Stomach (tissue), 9 donors: ENCODE measurements around the gene GIMAP7. TPM values are rescaled to one million over a fixed set of nuclear protein-coding genes. Genes with fewer than 3 reads are reported as not detected.

Experiments used
- DNase-seq, 2 donors: peaks; one replicate each; pipeline versions ENCODE4 v3.0.0 to v3.0.0-alpha.2; 2013 to 2019
- H3K27ac ChIP-seq, 5 donors: fragments of 200-600 bp in 4 of 5; sonication (generic) in 4 of 5; one replicate each; pipeline ENCODE4 v1.5.1; 2013 to 2019; ENCODE audit warnings: mild to moderate bottlenecking in 1 of 5, moderate library complexity in 1 of 5
- H3K27me3 ChIP-seq, 3 donors: fragments of 200-600 bp; sonication (generic); one replicate each; pipeline ENCODE4 v1.5.1; 2017 to 2019; ENCODE audit warnings: mixed run types in 1 of 3
- H3K36me3 ChIP-seq, 4 donors: fragments of 200-600 bp; sonication (generic); 1 replicate in 3 of 4; 2 replicates in 1 of 4; pipeline ENCODE4 v1.5.1; 2016 to 2019
- H3K4me1 ChIP-seq, 4 donors: fragments of 200-600 bp; sonication (generic); one replicate each; pipeline ENCODE4 v1.5.1; 2016 to 2019
- H3K4me3 ChIP-seq, 4 donors: fragments of 200-600 bp; sonication (generic) in 3 of 4; one replicate each; pipeline ENCODE4 v1.5.1; 2016 to 2019; ENCODE audit warnings: mild to moderate bottlenecking in 1 of 4
- H3K9me3 ChIP-seq, 4 donors: fragments of 200-600 bp; sonication (generic); one replicate each; pipeline ENCODE4 v1.5.1; 2016 to 2019
- CTCF ChIP-seq, 7 experiments: fragments of 450-650 bp in 4 of 7; fragments of 200-600 bp in 3 of 7; sonication (generic) in 3 of 7; IDR thresholded peaks; one replicate each; pipeline ENCODE4 v1.5.1; 2016 to 2019; ENCODE audit warnings: antibody characterized with exemption in 7 of 7, control low read depth in 2 of 7, mild to moderate bottlenecking in 1 of 7
- EP300 ChIP-seq: sonication (generic); formaldehyde crosslinking; IDR thresholded peaks from one replicate; pipeline ENCODE4 v1.6.1; 2017; ENCODE audit warnings: antibody characterized with exemption
- POLR2A ChIP-seq, 4 donors: fragments of 450-650 bp; IDR thresholded peaks; one replicate each; pipeline ENCODE4 v1.6.1; 2016; ENCODE audit warnings: antibody characterized with exemption in 4 of 4, control low read depth in 2 of 4, mild to moderate bottlenecking in 1 of 4, moderate library complexity in 1 of 4
- POLR2AphosphoS5 ChIP-seq, 3 donors: sonication (generic); formaldehyde crosslinking; IDR thresholded peaks; one replicate each; pipeline ENCODE4 v1.6.1; 2016; ENCODE audit warnings: antibody characterized with exemption in 3 of 3
- WGBS, 5 donors: extraction: QIAGEN DNeasy Blood & Tissue Kit in 3 of 5; methylation state at CpG; one replicate each; pipeline versions ENCODE4 v1.1.5 to v1.1.7; 2013 to 2018; 5-methylcytosine and 5-hydroxymethylcytosine counted together
- intact Hi-C: fragments of 100-400 bp; cut with DNase I; formaldehyde crosslinking; loops from one replicate; pipeline ENCODE4 v1.15.1; 2023; ENCODE audit warnings: low total_unique reads
- polyA plus RNA-seq, 3 donors: library from polyadenylated mRNA; stranded (reverse); fragments of 200-250 nt; gene quantifications; one replicate each; pipeline ENCODE4 v1.2.3, GENCODE V29; 2013
- total RNA-seq, 5 donors: library from RNA; depleted of rRNA; stranded (reverse); fragments of >200 nt; gene quantifications; one replicate each; pipeline versions ENCODE4 v1.1.0 to v1.2.3, GENCODE V29; 2014 to 2016
- donor health status: healthy with polysubstance abuse.
- donor health status: Bipolar disorder and iron deficiency.
- donor health status: healthy.

Gene GIMAP7
- total and polyA plus RNA-seq, 8 donors: 1.2 to 15.9 (median 11.7) TPM; not detected in 1

DNA sequence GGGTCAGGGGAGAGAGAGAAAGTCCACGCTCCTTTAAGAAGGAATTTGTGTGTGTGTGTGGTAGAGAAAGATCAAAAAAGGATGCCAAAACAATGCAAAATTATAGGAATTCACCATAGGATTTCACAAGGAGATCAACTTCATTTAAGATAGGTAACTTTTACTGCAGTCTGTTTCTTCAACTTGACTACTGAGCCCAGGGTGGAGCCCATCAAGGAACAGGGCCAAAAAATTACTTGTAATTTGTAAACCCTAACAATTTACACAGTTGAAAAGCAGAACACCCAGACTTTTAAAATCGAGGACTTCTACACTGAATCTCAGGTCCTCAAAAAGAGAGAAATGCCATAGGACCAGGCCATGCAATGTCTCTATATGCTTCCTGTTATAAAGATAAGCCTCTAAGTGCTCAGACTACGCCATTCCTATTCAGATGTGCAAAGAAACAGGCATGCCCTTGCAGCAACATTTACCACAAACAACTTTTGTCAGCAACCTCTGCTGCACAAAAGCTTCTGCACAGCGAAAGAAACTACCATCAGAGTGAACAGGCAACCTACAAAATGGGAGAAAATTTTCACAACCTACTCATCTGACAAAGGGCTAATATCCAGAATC, 42.0 kb downstream of the GIMAP7 start:
- H3K9me3 ChIP-seq: peaks cover 6 to 19% (median 15%) of the 10 kb centered on the region in 4 donors
- H3K27ac ChIP-seq: peak overlapping the region in 1 of 5 donors; percentile 38
- no peak overlapping the region for H3K4me3 ChIP-seq
- TF ChIP-seq CTCF (IDR thresholded peaks at IDR 0.05) (no peak), POLR2AphosphoS5 (IDR thresholded peaks at IDR 0.05) (peak in 1 of 3 donors; percentile 24)
- H3K36me3 ChIP-seq: no peaks in the 10 kb centered on the region
- no peaks in the 10 kb centered on the region for H3K4me1 ChIP-seq
- intact Hi-C loops: no loop called here
- WGBS, 5 donors: 31 to 54% (median 40%) methylated on average over 4 of the region's 4 CpGs
- DNase-seq: peak in 1 of 2 donors; percentile 48
- H3K27me3 ChIP-seq: no peaks in the 10 kb centered on the region

DNA sequence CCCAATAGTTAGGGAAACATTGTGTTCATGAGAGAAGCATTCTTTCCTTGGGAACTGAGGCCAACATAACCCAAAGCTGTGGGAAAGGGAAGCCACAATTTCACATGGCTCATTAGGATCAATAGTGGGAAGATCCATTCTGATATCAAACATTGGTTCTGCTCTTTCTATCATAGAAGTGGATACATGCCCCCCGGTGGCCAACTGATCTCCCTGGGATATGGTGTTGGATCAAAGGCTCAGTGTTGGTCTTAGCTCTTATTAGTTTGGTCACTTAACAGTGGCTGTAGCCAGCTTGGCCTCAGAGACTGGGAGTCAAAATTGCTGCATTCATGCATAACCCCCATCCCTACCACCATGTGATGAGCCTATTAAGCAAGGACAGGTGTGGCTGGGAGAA, 45.8 kb downstream of the GIMAP7 start:
- 0 to 67% (median 39%) methylated on average over 1 of the region's 1 CpG for WGBS, 5 donors
- Histone ChIP-seq H3K4me3 (no peak overlapping the region), H3K27ac (no peak overlapping the region), H3K27me3 (no peaks in the 10 kb centered on the region), H3K36me3 (no peaks in the 10 kb centered on the region), H3K4me1 (no peaks in the 10 kb centered on the region), H3K9me3 (peaks cover 6 to 19% (median 15%) of the 10 kb centered on the region in 4 donors)
- DNase-seq: no peak
- TF ChIP-seq EP300 (no peak), POLR2A (IDR thresholded peaks at IDR 0.05) (no peak), POLR2AphosphoS5 (IDR thresholded peaks at IDR 0.05) (no peak), CTCF (IDR thresholded peaks at IDR 0.05) (no peak)
- intact Hi-C loops: no loop called here

GRCh38 chr7:150562919-150563318, 48.2 kb downstream of the GIMAP7 start:
- intact Hi-C loops: no loop called here
- H3K4me1 ChIP-seq: no peaks in the 10 kb centered on the region
- no peak overlapping the region for H3K27ac ChIP-seq
- no peak for DNase-seq
- whole genome bisulfite sequencing, 5 donors: 27 to 68% (median 49%) methylated on average over 2 of the region's 2 CpGs
- peaks cover 6 to 19% (median 15%) of the 10 kb centered on the region in 4 donors for H3K9me3 ChIP-seq
- no peaks in the 10 kb centered on the region for H3K36me3 ChIP-seq
- H3K4me3 ChIP-seq: no peak overlapping the region
- TF ChIP-seq CTCF (IDR thresholded peaks at IDR 0.05) (no peak), EP300 (no peak), POLR2AphosphoS5 (IDR thresholded peaks at IDR 0.05) (no peak), POLR2A (IDR thresholded peaks at IDR 0.05) (no peak)
- no peaks in the 10 kb centered on the region for H3K27me3 ChIP-seq

- Histone ChIP-seq H3K27ac (no peak overlapping the region), H3K9me3 (peaks cover 6 to 19% (median 15%) of the 10 kb centered on the region in 4 donors), H3K27me3 (no peaks in the 10 kb centered on the region), H3K36me3 (no peaks in the 10 kb centered on the region), H3K4me1 (no peaks in the 10 kb centered on the region), H3K4me3 (no peak overlapping the region)
- no peak for DNase-seq
- WGBS, 5 donors: 42 to 58% (median 55%) methylated on average over 5 of the region's 5 CpGs
- intact Hi-C loops: no loop called here
- TF ChIP-seq CTCF (IDR thresholded peaks at IDR 0.05): no peak
These were observed 49.3 kb downstream of the GIMAP7 start for GRCh38 chr7:150564006-150564405.
